Measurements from ENCODE around the gene ADCY6.
"Not testable (repeated sequence)": the region's sequence is repeated elsewhere in the genome, so short reads cannot be mapped to it uniquely, and the experiment has no call there.

DNA sequence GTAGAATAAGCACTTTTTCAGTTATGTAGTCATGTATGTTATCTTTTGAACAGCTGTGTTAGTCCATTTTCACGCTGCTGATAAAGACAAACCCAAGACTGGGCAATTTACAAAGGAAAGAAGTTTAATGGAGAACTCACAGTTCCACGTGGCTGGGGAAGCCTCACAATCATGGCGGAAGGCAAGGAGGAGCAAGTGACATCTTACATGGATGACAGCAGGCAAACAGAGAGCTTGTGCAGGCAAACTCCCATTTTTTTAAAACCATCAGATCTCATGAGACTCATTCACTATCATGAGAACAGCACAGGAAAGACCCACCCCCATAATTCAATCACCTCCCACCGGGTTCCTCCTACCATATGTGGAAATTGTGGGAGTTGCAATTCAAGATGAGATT, 69.9 kb downstream of the ADCY6 start:
- not testable (repeated sequence) for TF ChIP-seq MAX (IDR thresholded peaks at IDR 0.05; ENCODE audit: insufficient read depth, insufficient read length); CTCF (IDR thresholded peaks at IDR 0.05; ENCODE audit: extremely low read depth in 1 of 2, insufficient read depth in 1 of 2, low read depth in 1 of 2, low read length in 2 of 2); EZH2 (IDR thresholded peaks at IDR 0.05; ENCODE audit: borderline replicate concordance, low read depth, low read length, severe bottlenecking); POLR2A (IDR thresholded peaks at IDR 0.05; ENCODE audit: low read depth, low read length)
